CD4-positive, alpha-beta T cell treated with Interleukin-17A for 4 hours (primary cell): Measurements from ENCODE around the gene IL32.

Source experiments
- DNase-seq: peaks from one replicate; pipeline ENCODE4 v3.0.0-alpha.2; 2020; ENCODE audit warnings: mixed read lengths

IL32 gene

DNA sequence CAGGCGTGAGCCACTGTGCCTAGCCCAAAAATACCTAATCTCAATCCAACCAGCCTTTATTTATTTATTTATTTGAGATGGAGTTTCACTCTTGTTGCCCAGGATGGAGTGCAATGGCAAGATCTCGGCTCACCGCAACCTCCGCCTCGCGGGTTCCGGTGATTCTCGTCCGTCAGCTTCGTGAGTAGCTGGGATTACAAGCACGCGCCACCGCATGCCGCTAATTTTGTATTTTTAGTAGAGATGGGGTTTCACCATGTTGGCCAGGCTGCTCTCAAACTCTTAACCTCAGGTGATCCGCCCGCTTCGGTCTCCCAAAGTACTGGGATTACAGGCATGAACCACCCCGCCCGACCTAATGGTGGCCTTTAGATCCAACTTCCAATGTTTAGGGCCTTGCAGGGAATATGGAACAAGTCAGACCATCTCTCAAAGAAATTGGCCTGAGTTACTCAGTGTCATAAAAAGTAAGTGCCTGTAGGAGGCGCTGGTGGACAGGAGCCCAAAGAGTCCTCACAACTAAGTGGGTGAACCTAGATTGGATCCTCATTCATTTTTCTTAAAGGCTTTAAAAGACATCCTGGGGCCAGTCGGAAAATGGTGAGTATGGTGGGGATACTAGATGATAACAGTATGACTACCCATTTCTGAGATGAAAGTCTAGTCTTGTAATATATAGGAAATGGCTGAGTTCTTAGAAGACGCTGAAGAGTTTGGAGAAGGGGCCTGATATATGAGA lies 29.0 kb downstream of the IL32 start:
- peak; percentile 74 for DNase-seq

DNA sequence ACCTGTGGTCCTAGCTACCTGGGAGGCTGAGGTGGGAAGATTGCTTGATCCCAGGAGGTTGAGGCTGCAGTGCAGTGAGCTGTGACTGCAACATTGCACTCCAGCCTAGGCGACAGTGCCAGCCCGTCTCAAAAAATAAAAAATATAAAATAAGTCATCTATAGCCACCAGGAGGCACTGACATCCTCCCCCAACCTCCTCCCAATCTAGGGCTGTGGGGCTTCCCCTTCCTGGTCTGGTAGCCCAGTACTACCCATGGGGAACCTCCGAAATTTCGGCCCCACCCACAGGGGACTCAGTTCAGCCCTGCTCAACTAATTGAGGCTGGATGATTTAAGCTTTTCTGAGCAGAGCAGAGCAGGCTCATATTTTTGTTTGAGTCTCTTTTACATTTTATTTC lies 30.4 kb downstream of the IL32 start:
- DNase-seq = peak; percentile 70

DNA sequence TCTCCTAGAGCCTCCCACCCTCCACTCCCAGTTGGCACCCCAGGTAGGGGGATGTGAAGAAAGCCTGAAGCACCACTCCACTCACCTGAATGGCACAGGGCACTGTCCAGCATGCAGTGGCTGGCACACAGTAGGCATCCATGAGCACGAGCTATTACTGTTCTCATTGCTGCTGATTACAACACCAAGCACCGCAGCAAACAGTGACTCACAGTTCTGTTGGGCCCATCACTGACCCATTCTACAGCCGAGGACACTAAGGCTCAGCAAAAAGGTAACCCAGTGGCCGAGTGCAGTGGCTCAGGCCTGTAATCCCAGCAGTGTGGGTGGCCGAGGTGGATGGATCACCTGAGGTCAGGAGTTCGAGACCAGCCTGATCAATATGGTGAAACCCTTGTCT lies 30.9 kb downstream of the IL32 start:
- DNase-seq = no peak

DNA sequence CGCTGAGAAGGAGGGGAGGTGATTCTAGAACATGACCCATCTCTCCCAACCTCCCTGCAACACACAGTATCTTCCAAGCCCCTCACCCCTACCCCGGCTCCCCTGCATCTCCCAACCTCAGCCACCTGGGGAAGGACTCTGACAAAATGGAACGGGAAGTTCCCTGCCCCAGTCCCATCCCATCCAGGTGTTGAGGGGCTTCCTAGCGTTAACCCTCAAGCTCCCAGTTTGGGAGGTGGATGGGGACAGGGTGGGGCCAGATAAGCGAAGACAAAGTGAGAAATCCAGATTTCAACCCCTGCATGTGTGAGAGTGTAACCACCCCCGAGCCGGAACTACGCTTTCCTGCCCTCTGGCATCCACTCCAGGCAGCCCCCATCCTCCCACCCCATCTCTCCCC lies 31.8 kb downstream of the IL32 start:
- DNase-seq = no peak

DNA sequence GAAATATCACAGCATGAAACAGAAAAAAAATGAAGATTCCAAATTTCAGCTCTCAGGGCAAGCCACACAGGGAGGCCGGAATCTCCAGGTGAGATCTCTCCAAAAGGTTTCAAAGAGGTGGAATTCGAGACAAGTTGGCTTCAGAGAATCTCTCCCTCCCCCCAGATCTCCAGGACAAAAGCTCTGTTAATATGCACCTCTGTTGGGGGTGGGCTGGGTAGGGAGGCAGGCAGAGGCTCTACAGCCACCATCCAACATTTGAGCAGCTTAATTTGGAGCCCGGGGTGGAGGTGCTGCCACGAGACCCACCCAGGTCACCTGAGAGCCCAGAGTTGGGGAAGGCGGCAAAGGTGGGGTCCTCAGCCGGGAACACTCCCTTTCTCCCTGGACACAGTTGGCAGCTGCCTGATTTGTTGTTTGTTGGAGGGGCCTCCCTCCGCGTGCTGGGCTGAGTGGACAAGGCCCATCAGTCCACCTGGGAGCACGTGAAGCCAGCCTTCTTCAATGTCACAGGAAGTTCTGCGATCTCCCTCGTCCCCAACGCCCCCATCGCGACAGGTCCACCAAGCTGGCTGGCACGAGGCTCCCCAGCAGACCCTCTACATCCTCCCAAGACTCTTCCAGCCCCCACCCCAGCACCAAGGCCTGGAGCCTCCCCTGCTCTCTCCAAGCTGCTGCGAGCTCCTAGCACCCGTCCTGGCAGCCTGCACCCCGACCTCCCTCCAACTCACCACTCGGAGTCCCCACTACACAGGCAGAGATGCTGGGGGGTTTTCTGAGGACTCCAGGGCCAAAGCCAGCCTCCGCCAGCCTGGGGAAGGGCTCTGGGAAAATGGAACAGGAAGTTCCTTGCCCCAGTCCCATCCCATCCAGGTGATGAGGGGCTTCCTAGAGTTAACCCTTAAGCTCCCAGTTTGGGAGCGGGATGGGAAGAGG lies 33.3 kb downstream of the IL32 start, which contains the start of gene ZSCAN10:
ZSCAN10 (minus strand) TSS at position 836 of the 936 bp plus-strand sequence. CDS start 6,357 bp downstream, outside the sequence.
- no peak for DNase-seq

DNA sequence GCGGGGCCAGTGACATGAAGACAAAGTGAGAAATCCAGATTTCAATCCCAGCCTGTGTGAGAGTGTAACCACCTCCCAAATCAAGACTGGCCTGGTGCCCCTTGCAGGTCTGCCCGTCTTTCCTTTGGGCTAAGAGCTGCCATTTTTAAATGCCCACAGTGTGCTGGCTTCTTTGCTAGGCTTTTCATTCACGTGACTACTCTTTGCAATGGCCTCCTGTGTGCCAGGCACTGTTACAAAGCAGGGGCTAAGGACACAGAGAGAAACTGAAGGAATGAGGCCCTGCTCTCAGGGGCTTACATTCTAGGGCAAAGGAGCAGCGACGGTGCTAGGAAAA lies 33.9 kb downstream of the IL32 start:
- DNase-seq = no peak

DNA sequence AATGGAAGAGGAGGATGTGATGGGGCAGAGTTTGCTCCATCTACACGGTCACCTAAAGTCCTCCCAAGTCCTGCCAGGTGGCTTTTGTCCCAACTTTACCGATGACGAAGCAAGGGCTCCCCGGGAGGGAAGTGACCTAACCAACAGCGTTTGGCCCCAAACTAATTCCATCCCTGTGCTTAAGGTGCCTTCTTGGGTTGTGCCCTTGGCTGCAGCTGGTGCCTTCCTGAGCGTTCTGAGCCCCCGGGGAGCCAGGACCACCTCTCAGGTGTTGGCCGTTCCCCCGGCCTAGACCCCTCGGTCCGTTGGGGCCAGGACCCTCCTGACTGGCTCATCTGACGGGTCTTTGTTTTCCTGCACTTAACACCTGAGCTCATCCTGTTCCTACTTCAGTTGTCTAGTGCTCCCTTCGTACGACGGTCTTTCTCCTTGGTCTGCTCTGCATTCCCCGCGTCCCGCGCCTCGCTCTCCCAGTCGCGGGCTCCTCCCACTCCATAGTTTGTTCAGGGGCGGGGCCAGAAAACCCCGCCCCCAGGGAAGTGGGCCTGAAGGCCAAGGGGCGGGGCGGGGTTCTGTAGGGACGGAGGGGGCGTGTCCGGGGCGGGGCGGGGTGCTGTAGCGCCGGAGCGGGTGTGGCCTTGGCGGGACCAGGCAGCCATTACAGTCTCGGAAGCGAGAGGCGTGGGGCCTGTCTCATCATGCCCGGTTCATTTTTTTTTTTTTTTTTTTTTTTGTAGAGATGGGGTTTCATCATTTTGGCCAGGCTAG lies 34.5 kb downstream of the IL32 start:
- DNase-seq = peak; percentile 98

DNA sequence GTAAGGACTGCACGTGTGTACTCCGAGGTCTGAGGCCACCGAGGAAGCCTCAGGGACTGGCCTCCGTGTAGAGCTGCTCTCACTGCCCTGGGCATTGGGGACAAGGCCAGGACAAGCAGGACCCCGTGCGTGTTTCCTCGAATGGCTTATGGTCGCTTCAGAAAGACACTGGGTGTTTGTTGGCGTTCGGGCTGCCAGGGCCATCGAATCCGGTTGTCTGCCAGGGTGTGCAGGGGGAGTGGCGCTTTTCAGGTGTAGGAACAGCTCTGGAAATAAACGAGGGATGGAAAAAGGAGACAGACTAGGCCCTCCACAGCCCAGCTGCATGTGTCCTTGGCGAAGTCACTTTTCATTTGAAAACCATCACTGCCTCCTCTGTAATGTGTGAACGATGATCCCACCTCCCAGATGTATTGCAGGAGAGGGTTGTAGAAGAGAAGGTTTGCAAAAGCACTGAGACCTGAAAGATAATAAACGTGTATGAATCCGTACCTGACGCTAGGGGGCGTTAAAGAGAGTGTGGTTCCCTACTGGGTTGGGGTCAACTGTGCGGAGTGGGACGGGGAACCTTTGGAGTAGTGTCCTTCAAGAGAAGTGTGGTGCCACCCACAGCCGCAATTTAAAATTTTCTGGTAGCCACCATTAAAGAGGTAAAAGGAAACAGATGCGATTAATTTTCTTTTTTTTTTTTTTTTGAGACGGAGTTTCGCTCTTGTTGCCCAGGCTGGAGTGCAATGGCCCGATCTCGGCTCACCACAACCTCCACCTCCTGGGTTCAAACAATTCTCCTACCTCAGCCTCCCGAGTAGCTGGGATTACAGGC lies 35.8 kb downstream of the IL32 start:
- peak; percentile 66 for DNase-seq

DNA sequence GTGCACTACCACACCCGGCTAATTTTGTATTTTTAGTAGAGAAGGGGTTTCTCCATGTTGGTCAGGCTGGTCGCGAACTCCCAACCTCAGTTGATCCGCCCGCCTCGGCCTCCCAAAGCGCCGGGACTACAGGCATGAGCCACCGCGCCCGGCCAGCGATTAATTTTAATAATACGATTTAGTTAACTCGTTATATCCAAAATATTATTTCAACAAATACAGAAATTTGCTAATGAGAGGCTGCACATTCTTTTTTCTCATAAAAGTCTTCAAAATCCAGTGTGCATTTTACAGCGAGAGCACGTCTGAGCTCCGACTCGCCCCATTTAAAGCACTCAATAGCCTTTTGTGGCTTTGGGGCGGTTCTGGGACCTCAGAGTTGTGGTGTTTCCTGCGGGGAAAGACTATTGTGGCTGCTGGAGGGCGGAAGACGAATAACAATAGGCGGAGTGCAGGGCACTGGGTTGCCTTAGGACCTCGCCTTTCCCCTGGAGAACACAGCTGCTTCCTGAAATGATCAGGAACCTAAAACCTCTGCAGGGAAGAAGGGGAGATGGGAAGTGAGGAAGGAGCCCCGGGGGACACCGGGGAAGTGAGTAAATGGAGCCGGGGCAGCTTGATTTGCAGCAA lies 36.5 kb downstream of the IL32 start:
- DNase-seq = peak; percentile 61

DNA sequence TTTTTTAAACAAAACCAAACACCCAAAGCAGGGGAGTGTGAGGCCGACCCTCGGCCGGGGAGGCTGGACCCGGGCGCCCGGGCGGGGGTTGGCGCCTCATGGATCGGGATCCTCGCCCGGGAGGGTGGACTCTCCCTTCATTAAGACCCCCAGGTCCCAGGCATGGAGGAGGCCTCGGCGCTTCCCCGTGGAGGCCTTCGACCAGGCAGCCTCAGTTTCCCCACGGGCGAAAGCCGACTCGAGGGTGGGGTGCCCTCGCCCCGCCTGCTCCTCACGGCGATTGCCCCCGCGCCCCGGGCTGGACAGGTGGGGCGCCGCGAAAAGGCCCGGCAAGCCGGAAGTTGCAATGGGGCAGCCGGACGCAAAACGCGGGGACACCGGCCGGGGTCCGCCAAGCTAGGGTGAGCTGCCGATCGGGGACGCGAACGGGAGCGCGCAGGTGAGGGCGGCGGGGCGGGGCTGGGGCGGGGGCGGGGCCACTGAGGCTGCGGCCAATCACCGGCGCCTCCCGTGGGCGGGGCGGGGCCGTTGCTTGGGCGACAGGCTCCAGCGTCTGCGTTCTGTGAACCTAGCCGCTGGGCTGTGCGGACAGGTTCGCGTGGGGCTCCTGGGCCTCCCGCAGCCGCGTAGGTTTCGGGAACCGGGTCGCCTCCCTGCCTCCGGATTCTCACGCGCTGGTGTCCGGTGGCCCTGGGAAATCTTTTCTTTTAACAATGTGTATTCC lies 40.9 kb downstream of the IL32 start:
- DNase-seq = peak; percentile 95

DNA sequence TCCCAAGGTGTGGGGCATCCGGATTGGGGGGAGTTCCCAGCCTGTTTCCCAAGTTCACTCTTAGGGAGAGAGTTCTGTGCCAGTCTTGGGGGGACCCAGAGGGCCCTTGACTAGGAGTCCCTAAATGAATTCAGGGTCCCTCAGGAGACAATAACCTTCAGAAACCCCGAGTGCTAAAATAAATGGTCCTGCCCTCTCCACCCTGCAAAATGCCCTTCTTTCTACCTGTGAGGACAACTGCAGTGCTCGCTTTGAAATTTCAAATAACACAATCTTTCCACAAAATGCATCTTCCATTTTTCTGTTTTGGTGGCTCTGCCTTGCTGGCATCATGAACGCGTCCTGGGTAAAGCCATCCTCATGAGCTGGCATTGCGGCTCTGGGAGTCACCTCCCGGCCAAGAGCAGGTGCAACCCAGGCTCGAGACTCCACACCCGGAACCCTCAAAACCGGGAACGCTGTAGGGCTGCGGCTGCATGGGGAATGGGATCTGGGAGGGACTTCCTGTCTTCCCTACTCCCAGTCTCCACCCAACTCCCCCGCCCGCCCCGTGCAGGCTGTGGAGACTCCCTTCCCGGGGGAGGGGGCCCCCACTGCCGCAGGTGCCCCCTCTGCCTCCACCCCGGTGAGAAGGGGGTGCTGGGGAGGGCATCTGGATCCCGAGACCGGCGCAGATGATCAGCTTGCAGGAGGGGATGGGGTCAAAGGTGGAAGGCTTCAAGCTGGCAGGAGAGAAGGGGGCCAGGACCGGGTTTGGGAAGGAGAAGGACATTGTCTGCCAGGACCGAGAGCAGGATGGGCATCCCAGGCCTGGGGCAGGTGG lies 46.8 kb downstream of the IL32 start, which contains the start of gene ZNF205:
ZNF205 (plus strand) TSS at position 529 of the 823 bp plus-strand sequence. CDS start 845 bp downstream, outside the sequence.
- no peak for DNase-seq

DNA sequence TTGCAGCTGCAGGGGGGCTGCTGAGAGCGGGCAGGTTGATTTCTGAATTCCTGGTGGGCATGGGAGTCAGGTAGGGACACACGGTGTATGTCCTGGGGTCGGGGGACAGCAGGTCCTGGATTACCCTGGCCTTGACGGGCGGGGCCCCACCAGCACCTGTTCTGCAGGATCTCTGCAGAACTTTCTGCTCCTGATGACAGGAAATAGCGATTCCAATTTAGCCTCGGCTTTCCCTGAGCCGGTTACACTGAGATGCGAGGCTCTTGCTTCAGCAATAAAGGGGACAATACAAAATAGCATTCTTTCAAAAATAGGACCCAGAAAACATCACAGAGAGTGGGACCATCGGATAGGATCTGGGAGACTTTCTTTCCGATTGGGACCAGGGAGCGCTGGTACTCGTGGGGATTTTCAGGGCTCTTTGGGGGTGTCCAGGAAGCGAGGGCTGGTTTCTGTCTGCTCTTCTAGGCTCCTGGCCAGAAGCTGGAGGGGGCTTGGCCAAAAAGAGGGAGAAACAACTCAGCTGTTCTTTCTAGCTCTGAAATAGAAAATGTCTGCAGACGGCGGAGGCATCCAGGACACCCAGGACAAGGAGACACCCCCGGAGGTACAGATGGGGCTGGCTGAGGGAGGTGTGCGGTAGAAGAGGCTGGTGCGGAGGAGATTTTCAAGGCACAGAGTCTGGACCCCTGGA lies 47.6 kb downstream of the IL32 start:
- DNase-seq = no peak

DNA sequence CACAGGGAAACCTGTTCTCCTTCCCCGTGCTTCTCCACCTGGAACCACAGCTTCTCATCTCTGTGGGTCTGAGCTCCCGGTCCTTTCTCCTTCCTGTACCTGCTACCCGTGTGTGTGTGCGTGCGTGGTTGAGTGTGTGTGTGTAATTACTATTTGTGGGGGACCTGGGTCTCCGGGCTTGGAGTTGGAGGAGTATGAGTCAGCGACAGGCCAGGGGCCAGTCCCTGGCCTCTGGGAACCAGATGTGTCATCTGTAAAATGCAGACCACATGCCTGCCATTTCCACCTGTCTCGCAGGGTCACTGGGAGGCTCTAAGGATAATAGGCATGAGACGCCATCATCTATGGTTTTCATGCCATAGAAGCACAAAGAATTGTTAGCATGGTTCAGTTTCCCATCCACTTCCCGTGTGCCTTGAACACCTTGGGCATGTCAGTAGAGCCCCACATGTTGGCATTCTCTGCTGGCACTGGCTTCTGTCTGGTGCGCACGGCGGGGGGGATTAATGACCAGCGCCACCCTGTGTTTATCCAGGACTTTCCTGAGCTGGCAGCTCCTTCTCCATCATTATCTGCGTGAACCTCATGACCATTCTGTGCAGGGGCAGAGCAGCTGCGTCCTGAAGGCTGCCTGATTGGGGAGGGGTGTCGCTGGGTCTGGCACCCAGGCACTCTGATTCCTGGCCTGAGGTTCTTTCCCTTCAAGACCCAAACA lies 48.5 kb downstream of the IL32 start:
- DNase-seq = peak; percentile 23

DNA sequence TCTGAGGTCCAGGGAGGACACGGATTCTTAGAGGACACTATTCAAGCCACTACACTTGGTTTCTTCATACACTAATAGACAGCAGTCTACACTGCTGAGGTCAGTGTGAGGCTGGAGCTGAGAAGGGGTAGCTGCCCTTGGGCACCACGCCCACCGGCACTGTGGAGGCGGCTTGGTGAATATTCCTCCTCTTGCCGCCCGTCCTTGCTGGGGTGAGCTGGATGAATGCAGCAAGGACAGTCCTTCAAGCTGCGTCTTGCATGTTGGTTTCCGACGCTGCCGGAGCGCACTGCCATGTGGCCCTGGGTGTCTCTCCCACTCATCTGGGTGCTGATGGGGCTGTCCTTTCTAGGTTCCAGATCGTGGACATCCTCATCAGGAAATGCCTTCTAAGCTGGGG lies 49.6 kb downstream of the IL32 start:
- no peak for DNase-seq

DNA sequence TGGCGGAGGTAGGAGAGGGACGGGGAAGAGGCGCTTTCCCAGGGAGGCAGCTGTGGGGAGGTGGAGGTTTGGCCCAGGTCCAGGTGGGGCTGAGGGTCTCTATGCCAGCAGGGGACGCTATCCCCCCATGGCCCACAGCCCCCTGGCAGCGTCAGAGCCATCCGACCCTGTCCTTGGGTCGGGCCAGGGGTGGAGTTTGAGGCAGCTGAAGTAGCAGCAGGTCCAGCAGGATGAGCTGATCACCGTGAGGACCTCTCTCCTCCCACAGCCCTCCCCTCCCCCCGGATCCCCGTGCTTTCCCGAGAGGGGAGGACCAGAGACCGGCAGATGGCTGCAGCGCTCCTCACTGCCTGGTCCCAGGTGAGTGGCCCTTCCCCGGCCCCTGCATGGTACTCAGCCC lies 50.1 kb downstream of the IL32 start:
- no peak for DNase-seq

DNA sequence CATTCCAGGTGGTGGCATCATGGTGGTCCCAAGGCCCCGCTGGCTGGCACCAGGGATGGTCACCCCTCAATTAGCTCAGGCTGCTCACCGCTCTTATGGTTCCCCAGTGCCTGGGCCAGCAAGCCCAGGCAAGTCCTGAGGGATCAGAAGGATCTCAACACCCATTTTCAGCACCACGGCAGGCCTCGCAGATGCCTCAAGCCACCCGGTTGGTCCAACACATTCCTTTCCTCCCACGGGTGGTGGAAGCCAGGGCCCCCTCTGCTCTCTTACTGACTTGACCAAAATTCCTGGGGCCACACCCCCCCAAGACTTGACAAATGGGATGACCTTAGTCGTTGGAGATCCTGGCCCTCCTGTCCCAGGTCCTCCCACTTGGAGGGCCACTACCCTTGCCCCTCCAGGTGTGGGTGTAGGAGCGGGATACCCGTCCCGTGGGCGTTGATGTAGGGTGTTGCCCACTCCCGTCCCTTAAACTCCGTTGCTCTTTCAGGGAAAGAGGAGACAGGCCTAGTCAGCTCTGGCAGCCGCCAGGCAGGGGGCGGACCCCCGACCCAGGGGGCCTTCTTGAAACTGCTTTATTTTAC lies 52.9 kb downstream of the IL32 start:
- no peak for DNase-seq

DNA sequence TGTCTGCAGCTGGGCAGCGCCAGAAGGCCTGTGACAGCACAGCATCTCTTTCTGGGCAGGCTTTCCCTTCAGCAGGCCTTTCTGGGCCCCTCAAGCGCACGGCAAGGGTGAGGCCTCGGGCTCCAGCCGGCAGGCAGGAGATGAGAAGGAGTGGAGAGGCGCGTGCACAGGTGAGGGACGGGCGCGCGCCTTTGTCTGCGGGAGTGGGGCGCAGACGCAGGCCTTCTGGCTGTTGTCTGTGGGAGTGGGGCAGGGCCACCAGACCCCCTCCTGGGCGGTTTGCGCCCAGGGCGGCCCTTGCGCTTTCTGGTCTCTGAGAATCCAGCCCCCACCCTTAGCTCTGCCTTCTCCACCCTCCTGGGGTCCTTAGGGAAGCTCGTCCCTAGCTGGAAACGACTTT lies 53.4 kb downstream of the IL32 start:
- no peak for DNase-seq
